H1 (cell line): ENCODE measurements around the gene HOMER1. TPM values are rescaled to one million over a fixed set of nuclear protein-coding genes. Genes with fewer than 3 reads are reported as not detected.

ENCODE experiments used
- CTCF ChIA-PET: fragments of 300-600 bp; sonication (Branson Sonifier 250); formaldehyde crosslinking; loops from one replicate; lab custom pipeline; 2021; ENCODE audit not compliant: partially characterized antibody; lab: Charles Lee
- POLR2A ChIA-PET: fragments of 300-600 bp; sonication (Branson Sonifier 250); formaldehyde crosslinking; loops from one replicate; lab custom pipeline; 2021; ENCODE audit warnings: inconsistent platforms; ENCODE audit not compliant: partially characterized antibody; lab: Charles Lee
- DNase-seq, 2 experiments: peaks; one replicate each; pipeline versions ENCODE4 v3.0.0 to v3.0.0-alpha.2; 2010 to 2022; ENCODE audit warnings: low spot score in 2 of 2, low read depth in 1 of 2, mixed read lengths in 1 of 2
- FAIRE-seq: peaks from 2 replicates; lab custom pipeline; 2011; peaks lifted over from hg19 to GRCh38; lab: Jason Lieb, UNC
- H2AFZ ChIP-seq: 2 replicates; pipeline ENCODE4 v1.8.1; 2012; ENCODE audit warnings: low read length, inconsistent platforms
- H2AK5ac ChIP-seq: 2 replicates; pipeline ENCODE4 v1.6.1; 2013; ENCODE audit warnings: low read depth, low read length
- H2BK120ac ChIP-seq: replicated peaks from 2 replicates; pipeline ENCODE3; 2013; ENCODE audit warnings: low read depth, low read length, inconsistent platforms
- H2BK12ac ChIP-seq: 2 replicates; pipeline ENCODE4 v1.6.1; 2013; ENCODE audit warnings: low read depth, low read length
- H2BK15ac ChIP-seq: 2 replicates; pipeline ENCODE4 v1.6.1; 2013; ENCODE audit warnings: low read length
- H2BK20ac ChIP-seq: 2 replicates; pipeline ENCODE4 v1.6.1; 2013; ENCODE audit warnings: low read length
- H2BK5ac ChIP-seq: 2 replicates; pipeline ENCODE4 v1.6.1; 2013; ENCODE audit warnings: low read depth, low read length
- H3K14ac ChIP-seq: 2 replicates; pipeline ENCODE4 v1.6.1; 2013; ENCODE audit warnings: inconsistent platforms; ENCODE audit not compliant: insufficient read length
- H3K18ac ChIP-seq: 2 replicates; pipeline ENCODE4 v1.6.1; 2013; ENCODE audit warnings: low read length; ENCODE audit errors: extremely low read depth
- H3K23ac ChIP-seq: 2 replicates; pipeline ENCODE4 v1.6.1; 2013; ENCODE audit warnings: inconsistent platforms; ENCODE audit not compliant: insufficient read length
- H3K23me2 ChIP-seq: 2 replicates; pipeline ENCODE4 v1.6.1; 2013; ENCODE audit warnings: low read depth, low read length
- H3K27ac ChIP-seq: 2 replicates; pipeline ENCODE4 v1.6.1; 2011; ENCODE audit warnings: low read depth, low read length, inconsistent platforms
- H3K27me3 ChIP-seq, 4 experiments: replicated peaks in 1 of 4; 1 replicate in 1 of 4; 2 replicates in 3 of 4; pipeline versions ENCODE4 v1.6.1 to v1.8.1; 2011 to 2013; ENCODE audit warnings: low read length in 3 of 4, mild to moderate bottlenecking in 3 of 4, inconsistent platforms in 2 of 4, mixed read lengths in 2 of 4, moderate library complexity in 1 of 4; ENCODE audit not compliant: control insufficient read depth in 3 of 4, insufficient read depth in 3 of 4; ENCODE audit errors: extremely low read depth in 1 of 4
- H3K36me3 ChIP-seq, 4 experiments: 2 replicates each; pipeline versions ENCODE4 v1.6.1 to v1.8.1; 2011 to 2013; ENCODE audit warnings: mild to moderate bottlenecking in 4 of 4, low read length in 3 of 4, moderate library complexity in 2 of 4, control low read depth in 1 of 4, inconsistent platforms in 1 of 4; ENCODE audit not compliant: insufficient read depth in 4 of 4, control insufficient read depth in 2 of 4
- H3K4ac ChIP-seq: replicated peaks from 2 replicates; pipeline ENCODE3; 2013; ENCODE audit warnings: low read length, low read depth, mixed read lengths, inconsistent platforms; ENCODE audit not compliant: insufficient read length
- H3K4me1 ChIP-seq, 4 experiments: replicated peaks in 1 of 4; 1 replicate in 1 of 4; 2 replicates in 3 of 4; pipeline versions ENCODE4 v1.6.1 to v1.8.1; 2011 to 2013; ENCODE audit warnings: low read length in 3 of 4, inconsistent platforms in 2 of 4, mixed read lengths in 1 of 4; ENCODE audit not compliant: insufficient read depth in 4 of 4, control insufficient read depth in 3 of 4
- H3K4me2 ChIP-seq, 2 experiments: 2 replicates each; pipeline versions ENCODE4 v1.6.1 to v1.8.1; 2011 to 2013; ENCODE audit warnings: low read depth in 2 of 2, low read length in 2 of 2, control low read depth in 1 of 2, inconsistent platforms in 1 of 2, mild to moderate bottlenecking in 1 of 2; ENCODE audit not compliant: insufficient read depth in 1 of 2
- H3K4me3 ChIP-seq, 4 experiments: fragments of 200-600, 300-600 bp in 1 of 4; sonication (generic), shearing (Covaris generic), sonication (Bioruptor Twin) in 1 of 4; 2 replicates each; pipeline versions ENCODE4 v1.5.1 to v1.8.1; 2011 to 2016; ENCODE audit warnings: low read length in 4 of 4, low read depth in 3 of 4, control low read depth in 2 of 4, inconsistent platforms in 2 of 4, mild to moderate bottlenecking in 2 of 4, mixed read lengths in 1 of 4, moderate library complexity in 1 of 4; ENCODE audit not compliant: insufficient read depth in 2 of 4; ENCODE audit errors: extremely low read depth in 1 of 4
- H3K56ac ChIP-seq: replicated peaks from 2 replicates; pipeline ENCODE3; 2013; ENCODE audit warnings: low read depth, mild to moderate bottlenecking, mixed read lengths, low read length, inconsistent platforms; ENCODE audit not compliant: insufficient read length
- H3K79me1 ChIP-seq: 2 replicates; pipeline ENCODE4 v1.6.1; 2013; ENCODE audit warnings: low read depth, low read length, control low read depth
- H3K79me2 ChIP-seq, 2 experiments: 2 replicates each; pipeline versions ENCODE4 v1.6.1 to v1.8.1; 2012 to 2013; ENCODE audit warnings: low read length in 2 of 2, mild to moderate bottlenecking in 2 of 2, inconsistent platforms in 1 of 2; ENCODE audit not compliant: insufficient read depth in 2 of 2, control insufficient read depth in 1 of 2
- H3K9ac ChIP-seq, 4 experiments: replicated peaks in 1 of 4; 1 replicate in 1 of 4; 2 replicates in 3 of 4; pipeline versions ENCODE4 v1.6.1 to v1.8.1; 2011 to 2013; ENCODE audit warnings: low read depth in 3 of 4, low read length in 3 of 4, control low read depth in 2 of 4, mild to moderate bottlenecking in 2 of 4, moderate library complexity in 2 of 4, inconsistent platforms in 1 of 4; ENCODE audit errors: extremely low read depth in 1 of 4
- H3K9me3 ChIP-seq, 2 experiments: 2 replicates each; pipeline versions ENCODE4 v1.6.1 to v1.8.1; 2012 to 2013; ENCODE audit warnings: mild to moderate bottlenecking in 2 of 2, moderate library complexity in 2 of 2, control low read depth in 1 of 2, inconsistent platforms in 1 of 2, low read depth in 1 of 2, low read length in 1 of 2, mixed read lengths in 1 of 2; ENCODE audit not compliant: insufficient read depth in 2 of 2
- H4K20me1 ChIP-seq, 2 experiments: replicated peaks in 1 of 2; 2 replicates each; pipeline versions ENCODE3 to v1.8.1; 2011 to 2013; ENCODE audit warnings: inconsistent platforms in 2 of 2, low read length in 2 of 2, mild to moderate bottlenecking in 1 of 2; ENCODE audit not compliant: insufficient read depth in 2 of 2, control insufficient read depth in 1 of 2
- H4K5ac ChIP-seq: 2 replicates; pipeline ENCODE4 v1.6.1; 2013; ENCODE audit warnings: low read length, low read depth, mixed read lengths, inconsistent platforms; ENCODE audit not compliant: insufficient read length
- H4K8ac ChIP-seq: 2 replicates; pipeline ENCODE4 v1.8.0; 2013; ENCODE audit warnings: mild to moderate bottlenecking, moderate library complexity, low read length, inconsistent platforms; ENCODE audit not compliant: insufficient read depth; ENCODE audit errors: extremely low read depth
- H4K91ac ChIP-seq: replicated peaks from 2 replicates; pipeline ENCODE3; 2013; ENCODE audit warnings: low read length, mixed read lengths, inconsistent platforms; ENCODE audit not compliant: insufficient read length
- CREB1 ChIP-seq: IDR thresholded peaks from 2 replicates; pipeline ENCODE4 v1.6.1; 2012; ENCODE audit warnings: inconsistent platforms
- CTBP2 ChIP-seq: IDR thresholded peaks from 2 replicates; pipeline ENCODE4 v1.7.0; 2011; ENCODE audit warnings: borderline replicate concordance, mild to moderate bottlenecking, moderate library complexity, mixed read lengths, low read length; ENCODE audit not compliant: insufficient read depth, insufficient read length
- EZH2 ChIP-seq: fragments of 200-600 bp; sonication (generic); IDR thresholded peaks from 2 replicates; pipeline ENCODE4 v1.7.1; 2012; ENCODE audit warnings: low read depth, mild to moderate bottlenecking, moderate library complexity, low read length, inconsistent platforms; ENCODE audit not compliant: severe bottlenecking
- FOSL1 ChIP-seq: IDR thresholded peaks from 2 replicates; pipeline ENCODE4 v1.6.1; 2011; ENCODE audit warnings: mild to moderate bottlenecking, low read depth, low read length, moderate library complexity; ENCODE audit not compliant: insufficient read depth
- NRF1 ChIP-seq: IDR thresholded peaks from 2 replicates; pipeline ENCODE4 v1.6.1; 2011; ENCODE audit warnings: mild to moderate bottlenecking, low read depth, low read length, improper control_type of control experiment
- POLR2AphosphoS5 ChIP-seq: IDR thresholded peaks from 2 replicates; pipeline ENCODE4 v1.6.1; 2011; ENCODE audit warnings: low read depth, low read length
- RXRA ChIP-seq: IDR thresholded peaks from 2 replicates; pipeline ENCODE4 v1.6.1; 2011; ENCODE audit warnings: low read depth, mild to moderate bottlenecking, low read length, moderate library complexity; ENCODE audit not compliant: insufficient read depth
- SIN3A ChIP-seq, 2 experiments: IDR thresholded peaks in 1 of 2; conservative IDR thresholded peaks in 1 of 2; 2 replicates each; pipeline ENCODE4 v1.6.1; 2011 to 2012; ENCODE audit warnings: low read length in 2 of 2, improper control_type of control experiment in 1 of 2, low read depth in 1 of 2, mild to moderate bottlenecking in 1 of 2
- SP4 ChIP-seq: IDR thresholded peaks from 2 replicates; pipeline ENCODE4 v1.6.1; 2012; ENCODE audit warnings: low read length, inconsistent platforms
- USF2 ChIP-seq: IDR thresholded peaks from 2 replicates; pipeline ENCODE4 v1.6.1; 2011; ENCODE audit warnings: low read length, improper control_type of control experiment
- ZNF274 ChIP-seq: IDR thresholded peaks from 2 replicates; pipeline ENCODE4 v1.7.0; 2012; ENCODE audit warnings: low read length, borderline replicate concordance; ENCODE audit errors: extremely low read depth
- WGBS, 2 experiments: shearing (Covaris generic) in 1 of 2; methylation state at CpG; one replicate each; pipeline versions ENCODE4 v1.1.6 to v1.1.7; 2013 to 2015; ENCODE audit warnings: low lambda C conversion rate in 2 of 2, mixed read lengths in 2 of 2, inconsistent platforms in 1 of 2, low coverage in 1 of 2, missing lambda C conversion rate in 1 of 2; ENCODE audit not compliant: insufficient replicate concordance in 2 of 2, insufficient coverage in 1 of 2, insufficient read length in 1 of 2; ENCODE audit errors: extremely low coverage in 1 of 2, missing lambda C conversion rate in 1 of 2; 5-methylcytosine and 5-hydroxymethylcytosine counted together
- polyA plus RNA-seq, 7 experiments: library from polyadenylated mRNA; depleted of rRNA in 3 of 7; stranded (reverse) in 5 of 7; unstranded in 2 of 7; fragments of >200 nt in 5 of 7; fragments of 200-250 nt in 2 of 7; gene quantifications; 1 replicate in 5 of 7; 2 replicates in 1 of 7; 4 replicates in 1 of 7; pipeline versions ENCODE4 v1.2.1 to v1.2.3, GENCODE V29; 2011 to 2013; ENCODE audit warnings: missing spikeins in 2 of 7, mixed read lengths in 2 of 7
- total RNA-seq: library from RNA; stranded (reverse); fragmentation: NEBNext Ultra II Directional; extraction: Animal tissue kit (Norgen Biotek cat#: 25700); gene quantifications from 2 replicates; pipeline ENCODE4 v1.2.1, GENCODE V29; 2021

HOMER1 gene
- total and polyA plus RNA-seq, 2 of the 8 experiments (the other 6 are each of a cell fraction or from before 2014, with no cell fraction given) = 6.4 to 57.9 TPM

GRCh38 chr5:79489773-79490172 lies 24.2 kb downstream of the HOMER1 start:
- Histone ChIP-seq H3K9me3 (no peaks in the 10 kb centered on the region), H3K23me2 (no peaks in the 10 kb centered on the region), H3K4me1 (peaks cover 0 to 7% (median 5%) of the 10 kb centered on the region in 4 experiments; a peak in 4 of 7 replicates), H3K27ac (no peak overlapping the region), H3K4me2 (no peak overlapping the region), H3K56ac (no peak overlapping the region), H4K20me1 (peaks cover 5 to 7% of the 10 kb centered on the region in 2 experiments), H2BK120ac (no peak overlapping the region), H2BK12ac (no peak overlapping the region), H3K9ac (no peak overlapping the region), H4K5ac (no peak overlapping the region), H3K4me3 (no peak overlapping the region), H3K36me3 (no peaks in the 10 kb centered on the region), H2BK5ac (no peak overlapping the region), H3K18ac (no peak overlapping the region), H3K4ac (no peak overlapping the region), H3K79me1 (no peaks in the 10 kb centered on the region; the same call in 1 of the 2 replicates), H2AFZ (no peak overlapping the region), H2AK5ac (no peak overlapping the region), H4K91ac (no peak overlapping the region), H3K27me3 (no peaks in the 10 kb centered on the region), H3K23ac (no peak overlapping the region), H2BK15ac (no peak overlapping the region), H2BK20ac (no peak overlapping the region), H3K79me2 (peaks cover 6 to 92% of the 10 kb centered on the region in 2 experiments), H4K8ac (no peak overlapping the region), H3K14ac (no peak overlapping the region)
- no peak for DNase-seq
- no peak for FAIRE-seq
- POLR2A ChIA-PET = no interaction called here
- WGBS, 2 experiments = 85% methylated on average over 1 of the region's 1 CpG; no CpG with 5 or more reads in 1 of the 2 experiments
- CTCF ChIA-PET = interaction anchor here (1.2 kb wide), 2 partner anchors 10 to 26 kb away, joined by 4 read pairs; no protein-coding TSS in a partner anchor
- TF ChIP-seq SP4 (no peak), POLR2AphosphoS5 (no peak), NRF1 (no peak), FOSL1 (no peak), ZNF274 (no peak), CTBP2 (no peak), USF2 (no peak), CREB1 (no peak), EZH2 (no peak), SIN3A (conservative IDR thresholded peaks at IDR 0.05 in 1 of 2, IDR thresholded peaks at IDR 0.05 in 1 of 2; ENCODE audit: low read depth in 1 of 2, low read length in 2 of 2) (no peak), RXRA (no peak)
